Ishikawa (cell line): ENCODE data around the gene RPRML.

Experiments used
- CEBPB ChIP-seq: IDR thresholded peaks from 2 replicates; pipeline ENCODE4 v1.6.1; 2012
- CREB1 ChIP-seq: IDR thresholded peaks from 2 replicates; pipeline ENCODE4 v1.6.1; 2012; ENCODE audit warnings: low read depth
- EGR1 ChIP-seq: IDR thresholded peaks from 2 replicates; pipeline ENCODE4 v1.6.1; 2012
- EP300 ChIP-seq: IDR thresholded peaks from 2 replicates; pipeline ENCODE4 v1.6.1; 2012; ENCODE audit warnings: borderline replicate concordance
- FOXM1 ChIP-seq: IDR thresholded peaks from 2 replicates; pipeline ENCODE4 v1.6.1; 2012; ENCODE audit warnings: low read depth, borderline replicate concordance
- NFIC ChIP-seq: IDR thresholded peaks from 2 replicates; pipeline ENCODE4 v1.6.1; 2012
- RAD21 ChIP-seq: IDR thresholded peaks from 2 replicates; pipeline ENCODE4 v1.6.1; 2012; ENCODE audit warnings: low read depth
- TAF1 ChIP-seq: IDR thresholded peaks from 2 replicates; pipeline ENCODE4 v1.6.1; 2012; ENCODE audit warnings: low read depth, mild to moderate bottlenecking
- TCF12 ChIP-seq: IDR thresholded peaks from 2 replicates; pipeline ENCODE4 v1.6.1; 2012; ENCODE audit warnings: low read depth
- TEAD4 ChIP-seq: IDR thresholded peaks from 2 replicates; pipeline ENCODE4 v1.6.1; 2012
- YY1 ChIP-seq: IDR thresholded peaks from 2 replicates; pipeline ENCODE4 v1.6.1; 2012; ENCODE audit warnings: low read depth
- ZBTB7A ChIP-seq: IDR thresholded peaks from 2 replicates; pipeline ENCODE4 v1.6.1; 2012; ENCODE audit warnings: low read depth
- TF ChIP-seq, protein P1 (sequence below): IDR thresholded peaks from 2 replicates; pipeline ENCODE4 v1.6.1; 2012; ENCODE audit warnings: low read depth, mild to moderate bottlenecking
- TF ChIP-seq, protein P2 (sequence below): IDR thresholded peaks from 2 replicates; pipeline ENCODE4 v1.6.1; 2012
- TF ChIP-seq, protein P3 (sequence below): IDR thresholded peaks from 2 replicates; pipeline ENCODE4 v1.6.1; 2012

Gene RPRML

DNA sequence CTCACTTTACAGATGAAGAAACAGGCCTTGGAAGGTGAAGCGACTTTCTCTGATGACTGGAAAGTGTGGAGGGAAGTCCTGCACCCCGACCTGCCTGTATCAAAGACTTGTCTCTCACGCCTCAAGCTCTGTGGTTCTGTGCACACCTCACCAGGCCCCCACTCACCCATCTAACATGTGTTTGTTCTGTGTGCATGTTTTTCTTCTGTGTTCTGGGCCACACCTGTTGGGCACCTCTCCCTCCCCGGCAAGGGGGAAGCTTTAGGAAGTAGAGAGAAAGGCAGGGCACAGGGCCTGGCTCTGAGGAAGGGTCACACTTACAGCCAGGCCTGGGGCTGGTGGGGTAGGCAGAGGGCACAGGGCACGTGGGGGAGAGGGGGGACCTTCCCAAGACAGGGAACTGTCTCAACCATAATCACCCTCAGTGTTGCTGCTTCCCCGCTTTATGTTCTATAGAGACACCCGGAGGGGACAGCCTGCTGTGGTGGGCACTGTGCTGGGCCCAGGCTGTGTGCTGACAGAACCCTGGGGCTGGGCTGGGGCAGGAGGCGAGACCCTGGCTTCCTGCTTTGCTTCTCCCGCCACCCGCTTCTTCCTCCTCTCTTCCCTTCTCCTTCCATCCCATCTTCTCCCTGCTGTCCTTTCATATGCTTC is 7.3 kb downstream of the RPRML start:
- TF ChIP-seq CREB1 (no peak), RAD21 (no peak), EGR1 (no peak), TAF1 (no peak), YY1 (no peak), CEBPB (no peak), NFIC (no peak), ZBTB7A (no peak), FOXM1 (no peak), TEAD4 (no peak)
- TF ChIP-seq, protein P1, sequence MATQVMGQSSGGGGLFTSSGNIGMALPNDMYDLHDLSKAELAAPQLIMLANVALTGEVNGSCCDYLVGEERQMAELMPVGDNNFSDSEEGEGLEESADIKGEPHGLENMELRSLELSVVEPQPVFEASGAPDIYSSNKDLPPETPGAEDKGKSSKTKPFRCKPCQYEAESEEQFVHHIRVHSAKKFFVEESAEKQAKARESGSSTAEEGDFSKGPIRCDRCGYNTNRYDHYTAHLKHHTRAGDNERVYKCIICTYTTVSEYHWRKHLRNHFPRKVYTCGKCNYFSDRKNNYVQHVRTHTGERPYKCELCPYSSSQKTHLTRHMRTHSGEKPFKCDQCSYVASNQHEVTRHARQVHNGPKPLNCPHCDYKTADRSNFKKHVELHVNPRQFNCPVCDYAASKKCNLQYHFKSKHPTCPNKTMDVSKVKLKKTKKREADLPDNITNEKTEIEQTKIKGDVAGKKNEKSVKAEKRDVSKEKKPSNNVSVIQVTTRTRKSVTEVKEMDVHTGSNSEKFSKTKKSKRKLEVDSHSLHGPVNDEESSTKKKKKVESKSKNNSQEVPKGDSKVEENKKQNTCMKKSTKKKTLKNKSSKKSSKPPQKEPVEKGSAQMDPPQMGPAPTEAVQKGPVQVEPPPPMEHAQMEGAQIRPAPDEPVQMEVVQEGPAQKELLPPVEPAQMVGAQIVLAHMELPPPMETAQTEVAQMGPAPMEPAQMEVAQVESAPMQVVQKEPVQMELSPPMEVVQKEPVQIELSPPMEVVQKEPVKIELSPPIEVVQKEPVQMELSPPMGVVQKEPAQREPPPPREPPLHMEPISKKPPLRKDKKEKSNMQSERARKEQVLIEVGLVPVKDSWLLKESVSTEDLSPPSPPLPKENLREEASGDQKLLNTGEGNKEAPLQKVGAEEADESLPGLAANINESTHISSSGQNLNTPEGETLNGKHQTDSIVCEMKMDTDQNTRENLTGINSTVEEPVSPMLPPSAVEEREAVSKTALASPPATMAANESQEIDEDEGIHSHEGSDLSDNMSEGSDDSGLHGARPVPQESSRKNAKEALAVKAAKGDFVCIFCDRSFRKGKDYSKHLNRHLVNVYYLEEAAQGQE: no peak
- TF ChIP-seq, protein P2, sequence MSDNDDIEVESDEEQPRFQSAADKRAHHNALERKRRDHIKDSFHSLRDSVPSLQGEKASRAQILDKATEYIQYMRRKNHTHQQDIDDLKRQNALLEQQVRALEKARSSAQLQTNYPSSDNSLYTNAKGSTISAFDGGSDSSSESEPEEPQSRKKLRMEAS: no peak
- TF ChIP-seq, protein P3, sequence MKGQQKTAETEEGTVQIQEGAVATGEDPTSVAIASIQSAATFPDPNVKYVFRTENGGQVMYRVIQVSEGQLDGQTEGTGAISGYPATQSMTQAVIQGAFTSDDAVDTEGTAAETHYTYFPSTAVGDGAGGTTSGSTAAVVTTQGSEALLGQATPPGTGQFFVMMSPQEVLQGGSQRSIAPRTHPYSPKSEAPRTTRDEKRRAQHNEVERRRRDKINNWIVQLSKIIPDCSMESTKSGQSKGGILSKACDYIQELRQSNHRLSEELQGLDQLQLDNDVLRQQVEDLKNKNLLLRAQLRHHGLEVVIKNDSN: no peak

DNA sequence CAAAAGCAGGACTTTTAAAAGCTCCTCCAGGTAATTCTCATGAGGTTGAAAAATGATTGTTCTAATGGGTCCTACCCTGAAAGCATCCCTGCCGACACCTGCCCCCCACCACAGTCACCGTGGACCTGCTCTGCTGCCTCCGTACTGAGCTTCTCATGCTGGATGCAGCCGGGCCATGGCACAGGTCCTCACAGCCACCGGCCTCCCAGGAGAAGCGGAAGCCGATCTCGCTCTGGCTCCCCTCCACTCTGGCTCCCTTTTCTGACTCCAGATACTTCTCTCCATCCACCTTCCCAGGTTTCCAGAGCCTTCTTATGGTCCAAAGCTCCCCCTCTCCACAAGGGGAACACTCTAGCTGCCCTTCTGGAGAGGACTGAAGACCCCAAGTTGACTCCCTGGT is 10.2 kb downstream of the RPRML start:
- TF ChIP-seq ZBTB7A (no peak), RAD21 (no peak), TCF12 (no peak), YY1 (no peak), TAF1 (no peak), TEAD4 (no peak), EP300 (no peak), FOXM1 (no peak), CEBPB (no peak), CREB1 (no peak), NFIC (no peak)
- TF ChIP-seq, protein P1: no peak
- TF ChIP-seq, protein P2: no peak

DNA sequence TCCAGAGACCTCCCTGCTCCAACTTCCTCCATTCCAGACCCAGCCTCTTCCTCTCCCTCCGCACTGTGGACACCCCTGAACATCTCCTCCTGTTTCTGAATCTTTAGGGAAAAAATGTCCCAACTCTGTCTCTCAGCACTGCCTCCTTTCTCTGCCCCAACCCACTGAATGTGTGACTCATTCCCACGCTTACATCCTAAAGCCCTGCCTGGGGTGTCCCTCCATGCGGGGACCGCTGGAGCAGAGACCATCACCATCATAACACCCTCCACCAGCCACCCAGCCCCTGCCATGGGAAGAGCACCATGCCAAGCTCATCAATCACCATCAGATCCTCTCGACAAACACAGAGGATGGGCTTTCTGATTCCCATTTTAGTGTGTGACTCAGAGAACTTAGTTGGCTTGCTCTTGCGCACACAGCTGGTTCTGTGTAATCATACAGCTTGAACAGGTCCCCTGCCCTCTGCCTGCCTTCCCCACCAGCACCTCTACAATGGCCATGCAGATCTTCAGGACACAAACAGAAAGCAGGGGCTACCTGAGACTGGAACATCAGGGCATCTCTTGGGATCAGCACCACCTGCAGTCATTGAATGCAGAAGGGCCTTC is 10.7 kb downstream of the RPRML start:
- TF ChIP-seq TAF1: no peak
- no peak for TF ChIP-seq FOXM1
- no peak for TF ChIP-seq EGR1

DNA sequence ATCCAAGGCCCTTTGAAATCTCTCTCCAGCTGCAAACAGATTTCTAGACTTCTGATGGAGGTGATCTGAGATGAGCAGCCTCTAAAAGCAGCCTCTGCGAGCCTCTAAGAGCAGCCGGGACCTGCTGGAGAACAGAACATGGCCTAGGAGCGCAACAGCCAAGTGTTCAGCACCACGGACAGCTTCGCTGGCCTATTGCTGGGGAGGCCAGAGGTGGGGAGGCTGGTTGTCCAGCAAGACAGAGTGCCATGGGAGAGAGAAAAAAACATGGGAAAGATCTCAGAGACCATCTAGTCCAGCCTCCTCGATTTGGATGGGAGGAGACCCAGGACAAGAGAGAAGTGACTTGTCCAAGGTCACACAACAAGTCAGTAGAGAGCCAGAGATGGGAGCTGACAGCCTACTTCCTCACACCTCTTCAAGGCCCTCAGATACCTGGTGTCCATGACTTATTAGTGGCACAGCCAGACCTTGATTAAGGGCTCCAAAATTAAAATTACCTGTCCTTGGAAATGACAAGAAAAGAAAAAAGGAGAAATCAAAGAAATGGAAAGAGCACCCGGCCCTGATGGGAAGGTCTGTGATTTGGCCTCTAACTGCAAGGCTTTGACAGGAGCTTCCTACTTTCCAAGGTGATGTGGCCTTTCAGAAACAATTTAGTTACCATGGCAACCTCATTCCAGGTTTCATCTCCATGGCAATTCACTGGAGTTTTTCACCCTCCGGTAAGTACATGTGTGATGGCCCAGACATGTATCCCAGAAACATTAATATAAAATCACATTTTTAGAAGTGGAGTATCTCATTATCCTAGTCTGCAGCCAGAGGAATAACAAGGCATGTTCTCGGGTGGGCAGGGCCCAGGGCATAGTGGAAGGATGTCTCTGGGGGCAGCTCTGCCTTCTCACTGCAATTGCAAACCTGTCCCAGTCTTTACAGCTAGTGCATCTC is 14.5 kb downstream of the RPRML start:
- TF ChIP-seq, protein P3: no peak
- no peak for TF ChIP-seq TAF1
- TF ChIP-seq CEBPB: no peak
- TF ChIP-seq, protein P1: peak; percentile 98
- no peak for TF ChIP-seq ZBTB7A
- TF ChIP-seq TEAD4: no peak
